Central memory CD8-positive, alpha-beta T cell (primary cell): ENCODE measurements around the gene ZNF280A.
"Not testable (repeated sequence)": the region's sequence is repeated elsewhere in the genome, so short reads cannot be mapped to it uniquely, and the experiment has no call there.

Experiments
- ATAC-seq: fragments of 150-1000 bp; cut with Tn5 transposase; replicated peaks from 2 replicates; pipeline ENCODE4 v1.10.0; 2022; ENCODE audit warnings: mild to moderate bottlenecking, moderate FRiP score, moderate number of reproducible peaks; ENCODE audit not compliant: poor library complexity, severe bottlenecking; ENCODE audit errors: extremely low read depth
- DNase-seq, 2 donors: peaks; one replicate each; pipeline ENCODE4 v3.0.0; 2021; ENCODE audit warnings: low spot score in 2 of 2
- H3K27ac Mint-ChIP-seq: one replicate; pipeline ENCODE4 v1.8.0; 2022; ENCODE audit warnings: low read depth, mild to moderate bottlenecking, moderate library complexity, mixed read lengths
- H3K27me3 Mint-ChIP-seq: one replicate; pipeline ENCODE4 v1.8.0; 2022; ENCODE audit warnings: mixed read lengths
- H3K36me3 Mint-ChIP-seq: one replicate; pipeline ENCODE4 v1.8.0; 2022; ENCODE audit warnings: mild to moderate bottlenecking, moderate library complexity, mixed read lengths; ENCODE audit not compliant: insufficient read depth
- H3K4me1 Mint-ChIP-seq: one replicate; pipeline ENCODE4 v1.8.0; 2022; ENCODE audit warnings: mixed read lengths
- H3K4me3 Mint-ChIP-seq: one replicate; pipeline ENCODE4 v1.8.0; 2022; ENCODE audit warnings: mild to moderate bottlenecking, moderate library complexity, mixed read lengths
- H3K9me3 Mint-ChIP-seq: one replicate; pipeline ENCODE4 v1.8.0; 2022; ENCODE audit warnings: mixed read lengths

ZNF280A gene

DNA sequence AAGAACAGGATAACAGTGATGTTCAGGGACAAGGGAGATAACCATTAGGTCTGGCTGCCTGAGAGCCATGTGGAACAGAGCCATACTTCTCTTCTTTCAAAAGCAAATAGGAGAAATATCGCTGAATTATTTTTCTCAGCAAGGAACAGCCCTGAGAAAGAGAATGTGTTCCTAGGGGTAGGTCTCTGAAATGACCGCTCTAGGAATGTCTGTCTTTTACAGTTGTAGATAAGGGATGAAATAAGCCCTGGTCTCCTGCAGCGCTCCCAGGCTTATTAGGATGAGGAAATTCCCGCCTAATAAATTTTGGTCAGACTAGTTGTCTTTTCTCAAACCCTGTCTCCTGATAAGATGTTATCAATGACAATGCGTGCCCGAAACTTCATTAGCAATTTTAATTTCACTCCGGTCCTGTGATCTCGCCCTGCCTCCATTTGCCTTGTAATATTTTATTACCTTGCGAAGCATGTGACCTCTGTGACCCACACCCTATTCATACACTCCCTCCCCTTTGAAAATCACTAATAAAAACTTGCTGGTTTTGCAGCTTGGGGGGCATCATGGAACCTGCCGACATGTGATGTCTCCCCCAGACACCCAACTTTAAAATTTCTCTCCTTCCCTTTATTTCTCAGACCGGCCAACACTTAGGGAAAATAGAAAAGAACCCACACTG, 51.1 kb downstream of the ZNF280A start:
- not testable (repeated sequence) for ATAC-seq, H3K36me3 Mint-ChIP-seq, H3K4me3 Mint-ChIP-seq, H3K4me1 Mint-ChIP-seq, H3K27ac Mint-ChIP-seq, DNase-seq
- Mint-ChIP-seq H3K9me3 (peaks cover 15% of the 10 kb centered on the region), H3K27me3 (peaks cover 47% of the 10 kb centered on the region)

DNA sequence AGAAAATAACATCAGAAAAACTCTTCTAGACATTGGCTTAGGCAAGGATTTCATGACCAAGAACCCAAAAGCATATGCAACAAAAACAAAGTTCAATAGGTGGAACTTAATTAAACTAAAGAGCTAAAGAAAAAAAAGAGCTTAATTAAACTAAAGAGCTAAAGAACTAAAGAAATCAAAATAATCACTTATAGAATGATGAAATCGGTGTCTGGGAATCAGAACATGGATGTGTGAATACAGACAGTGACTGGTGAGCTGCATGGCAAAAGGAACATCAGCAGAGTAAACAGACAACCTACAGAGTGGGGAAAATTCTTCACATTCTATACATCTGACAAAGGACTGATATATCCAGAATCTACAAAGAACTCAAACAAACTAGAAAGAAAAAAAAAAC, 53.0 kb downstream of the ZNF280A start:
- no peaks in the 10 kb centered on the region for H3K36me3 Mint-ChIP-seq
- DNase-seq, result no peak
- H3K27me3 Mint-ChIP-seq, result peaks cover 63% of the 10 kb centered on the region
- H3K4me1 Mint-ChIP-seq, result peaks cover 8% of the 10 kb centered on the region
- no peak overlapping the region for H3K27ac Mint-ChIP-seq
- H3K9me3 Mint-ChIP-seq, result peaks cover 15% of the 10 kb centered on the region
- no peak overlapping the region for H3K4me3 Mint-ChIP-seq
- no peak for ATAC-seq

DNA sequence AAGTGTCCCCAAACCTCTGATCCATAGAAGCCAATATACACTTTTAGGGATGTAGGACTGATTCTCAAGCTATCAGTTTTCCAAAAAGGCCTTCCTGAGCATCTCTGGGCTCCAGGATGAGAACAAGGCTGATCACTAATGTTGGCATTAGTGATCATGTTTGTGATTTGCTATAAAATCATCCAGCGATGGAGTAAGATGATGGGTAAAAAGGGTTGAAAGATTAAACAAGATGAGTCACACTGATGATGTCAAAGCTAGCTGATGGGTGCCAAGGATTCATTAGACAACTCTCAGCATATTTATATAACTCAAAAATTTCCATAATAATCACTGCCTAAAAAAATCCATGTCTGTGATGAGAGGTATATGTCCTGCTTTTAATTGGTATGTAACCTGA, 54.3 kb downstream of the ZNF280A start:
- no peak overlapping the region for H3K4me3 Mint-ChIP-seq
- H3K27ac Mint-ChIP-seq, result no peak overlapping the region
- no peaks in the 10 kb centered on the region for H3K36me3 Mint-ChIP-seq
- no peak for DNase-seq
- peaks cover 63% of the 10 kb centered on the region for H3K27me3 Mint-ChIP-seq
- H3K4me1 Mint-ChIP-seq, result peaks cover 8% of the 10 kb centered on the region
- ATAC-seq, result no peak
- peaks cover 15% of the 10 kb centered on the region for H3K9me3 Mint-ChIP-seq

DNA sequence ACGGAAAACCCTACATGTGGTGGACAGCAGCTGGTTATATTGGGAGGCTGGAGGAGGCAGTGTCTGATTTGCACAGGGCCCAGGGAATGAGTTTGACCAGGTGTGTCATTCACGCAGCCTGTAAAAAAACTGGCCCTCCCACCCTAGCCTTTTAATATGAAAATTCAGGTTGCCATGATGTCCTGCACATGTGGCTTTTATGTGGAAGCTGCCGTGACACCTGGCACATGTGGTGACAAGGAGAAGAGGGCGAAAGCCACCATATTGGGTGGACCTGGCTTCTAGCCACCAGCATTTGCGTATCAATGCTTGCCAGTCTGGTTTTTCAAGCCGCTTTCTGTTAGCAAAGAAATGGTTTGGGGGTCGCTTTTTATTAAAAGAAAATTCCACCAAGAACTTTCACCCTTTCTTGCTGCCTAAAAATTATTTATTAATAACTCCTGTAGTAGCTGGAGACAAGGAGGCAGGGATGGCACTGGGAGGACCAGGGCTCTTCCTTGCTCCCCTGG, 54.9 kb downstream of the ZNF280A start:
- no peak for ATAC-seq
- peaks cover 69% of the 10 kb centered on the region for H3K27me3 Mint-ChIP-seq
- peaks cover 15% of the 10 kb centered on the region for H3K9me3 Mint-ChIP-seq
- no peak overlapping the region for H3K4me3 Mint-ChIP-seq
- H3K27ac Mint-ChIP-seq, result no peak overlapping the region
- H3K36me3 Mint-ChIP-seq, result no peaks in the 10 kb centered on the region
- DNase-seq, result no peak
- peaks cover 8% of the 10 kb centered on the region for H3K4me1 Mint-ChIP-seq

DNA sequence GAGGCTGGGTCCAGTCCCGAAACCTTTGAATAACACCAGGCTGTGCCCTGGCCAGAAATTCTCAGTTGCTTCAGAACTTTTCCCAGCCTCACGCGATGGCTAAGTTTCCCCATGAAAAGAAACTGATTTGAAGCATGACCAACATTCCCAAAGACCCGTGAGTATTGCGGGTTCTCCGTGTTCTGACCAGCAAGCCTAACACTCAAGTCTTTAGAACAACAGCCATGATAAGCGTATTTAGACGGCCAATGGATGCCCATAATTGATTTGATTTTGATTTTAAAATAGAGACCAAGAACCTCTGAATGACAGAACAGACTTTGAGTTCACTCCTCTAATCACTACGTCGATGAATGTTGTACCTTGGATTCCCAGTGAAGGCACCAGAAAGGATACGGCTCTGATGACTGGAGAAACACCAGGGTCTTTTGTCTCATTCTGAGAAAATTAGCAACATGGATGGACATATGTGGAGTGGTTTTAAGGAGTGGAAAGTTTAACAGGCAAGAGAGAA, 55.5 kb downstream of the ZNF280A start:
- H3K27ac Mint-ChIP-seq, result no peak overlapping the region
- H3K9me3 Mint-ChIP-seq, result peaks cover 11% of the 10 kb centered on the region
- H3K4me1 Mint-ChIP-seq, result peaks cover 8% of the 10 kb centered on the region
- no peak overlapping the region for H3K4me3 Mint-ChIP-seq
- H3K27me3 Mint-ChIP-seq, result peaks cover 70% of the 10 kb centered on the region
- no peak for ATAC-seq
- DNase-seq, result no peak
- H3K36me3 Mint-ChIP-seq, result no peaks in the 10 kb centered on the region

DNA sequence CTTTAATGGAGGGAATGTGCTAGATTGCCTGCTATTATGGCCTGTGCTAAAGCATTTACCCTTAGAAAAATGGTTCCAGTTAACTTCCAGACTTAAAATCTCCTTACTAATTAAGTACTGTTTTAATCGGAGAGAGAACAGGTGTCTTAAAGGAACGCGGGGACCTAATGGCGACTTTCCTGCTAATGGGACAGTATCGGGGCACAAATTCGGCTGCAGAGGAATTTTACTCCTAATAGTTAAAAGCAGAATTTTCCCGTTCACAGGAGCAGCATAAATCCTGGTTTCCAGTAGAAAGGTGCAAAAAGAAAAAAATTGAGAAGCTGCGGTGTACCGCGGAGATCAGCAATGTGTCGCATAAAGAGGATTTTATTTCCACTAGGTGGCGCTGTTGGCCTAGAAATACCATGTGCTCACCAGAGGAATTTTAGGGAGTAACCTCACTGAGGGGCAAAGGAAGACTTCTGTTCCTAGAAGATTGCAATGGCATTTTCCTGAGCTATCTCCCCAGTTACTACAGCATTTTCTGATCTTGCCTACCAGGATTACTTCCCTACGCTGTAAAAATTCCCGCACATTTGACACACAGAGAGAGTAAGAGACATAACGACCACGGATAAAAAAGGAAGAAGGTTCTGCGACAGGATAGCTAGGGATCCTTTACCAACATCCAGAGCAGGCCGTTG, 56.1 kb downstream of the ZNF280A start:
- Mint-ChIP-seq H3K36me3 (no peaks in the 10 kb centered on the region), H3K27ac (no peak overlapping the region), H3K27me3 (peaks cover 70% of the 10 kb centered on the region), H3K9me3 (peaks cover 7% of the 10 kb centered on the region), H3K4me1 (peaks cover 8% of the 10 kb centered on the region), H3K4me3 (no peak overlapping the region)
- DNase-seq (peak; percentile 14 to 22), ATAC-seq (no peak)
